GM19099 (cell line): ENCODE data around the gene SERINC1.

Source experiments
- POLR2A ChIP-seq: IDR thresholded peaks from 3 replicates; pipeline ENCODE4 v1.6.1; 2011; ENCODE audit warnings: low read depth; ENCODE audit not compliant: insufficient read length; ENCODE audit errors: extremely low read depth

SERINC1 gene

GRCh38 chr6:122445274-122445673, 26.3 kb downstream of the SERINC1 start:
- no peak for TF ChIP-seq POLR2A

DNA sequence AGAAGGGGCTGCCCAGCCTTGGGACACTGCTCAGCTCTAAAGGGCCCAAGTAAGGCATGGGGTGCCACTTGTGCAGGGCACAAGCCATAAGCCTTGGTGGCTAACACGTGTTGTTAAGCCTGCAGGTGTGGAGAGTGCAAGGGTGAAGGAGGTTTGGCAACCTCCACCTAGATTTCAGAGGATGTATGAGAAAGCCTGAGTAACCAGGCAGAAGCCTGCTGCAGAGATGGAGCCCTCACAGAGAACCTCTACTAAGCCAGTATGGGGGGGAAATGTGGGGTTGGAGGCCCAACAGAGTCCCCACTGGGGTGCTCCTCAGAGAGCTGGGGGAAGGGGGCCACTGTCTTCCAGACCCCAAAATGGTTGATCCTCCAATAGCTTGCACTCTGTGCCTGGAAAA, 32.6 kb downstream of the SERINC1 start:
- no peak for TF ChIP-seq POLR2A

- TF ChIP-seq POLR2A = no peak
Measured at GRCh38 chr6:122432816-122433215, 38.8 kb downstream of the SERINC1 start.

GRCh38 chr6:122431780-122432179, 39.8 kb downstream of the SERINC1 start:
- TF ChIP-seq POLR2A = no peak

- no peak for TF ChIP-seq POLR2A
Measured at GRCh38 chr6:122429323-122429722, 42.3 kb downstream of the SERINC1 start.

DNA sequence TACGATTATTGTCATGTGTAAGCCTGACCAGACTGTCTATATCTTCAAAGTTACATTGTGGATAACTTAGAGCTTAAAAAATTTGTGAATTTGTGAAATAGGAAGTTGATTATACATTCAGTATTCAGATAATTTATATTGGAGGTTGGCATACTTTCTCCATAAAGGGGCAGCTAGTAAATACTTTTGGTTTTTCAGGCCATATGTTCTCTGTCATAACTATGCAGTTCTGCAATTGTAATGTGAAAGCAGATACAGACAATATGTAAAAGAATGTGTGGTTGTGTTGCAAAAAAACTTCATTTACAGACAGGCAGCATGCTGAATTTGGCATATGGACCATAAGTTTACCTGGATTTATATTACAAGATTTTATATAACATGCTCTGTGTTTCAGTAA, 42.8 kb downstream of the SERINC1 start:
- no peak for TF ChIP-seq POLR2A

GRCh38 chr6:122426597-122426996, 45.0 kb downstream of the SERINC1 start:
- no peak for TF ChIP-seq POLR2A

DNA sequence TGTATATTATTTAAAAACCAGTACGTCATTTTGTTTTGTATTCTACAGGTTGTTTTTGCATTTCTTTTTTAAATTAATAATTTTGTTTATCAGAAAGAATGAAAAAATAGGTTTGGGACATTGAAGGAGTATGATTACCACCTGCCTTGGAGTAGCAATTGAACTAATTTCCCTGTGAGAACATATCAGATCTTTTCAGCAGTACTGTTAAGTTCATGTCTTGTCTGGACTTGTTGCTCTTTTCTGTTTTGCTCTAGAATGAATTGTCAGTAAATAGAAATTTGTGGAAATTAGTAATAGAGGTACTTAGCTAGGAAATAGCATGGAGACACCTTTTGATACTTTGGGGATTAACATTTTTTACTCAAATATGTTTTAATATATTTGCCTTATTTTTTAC, 47.9 kb downstream of the SERINC1 start:
- TF ChIP-seq POLR2A = no peak

DNA sequence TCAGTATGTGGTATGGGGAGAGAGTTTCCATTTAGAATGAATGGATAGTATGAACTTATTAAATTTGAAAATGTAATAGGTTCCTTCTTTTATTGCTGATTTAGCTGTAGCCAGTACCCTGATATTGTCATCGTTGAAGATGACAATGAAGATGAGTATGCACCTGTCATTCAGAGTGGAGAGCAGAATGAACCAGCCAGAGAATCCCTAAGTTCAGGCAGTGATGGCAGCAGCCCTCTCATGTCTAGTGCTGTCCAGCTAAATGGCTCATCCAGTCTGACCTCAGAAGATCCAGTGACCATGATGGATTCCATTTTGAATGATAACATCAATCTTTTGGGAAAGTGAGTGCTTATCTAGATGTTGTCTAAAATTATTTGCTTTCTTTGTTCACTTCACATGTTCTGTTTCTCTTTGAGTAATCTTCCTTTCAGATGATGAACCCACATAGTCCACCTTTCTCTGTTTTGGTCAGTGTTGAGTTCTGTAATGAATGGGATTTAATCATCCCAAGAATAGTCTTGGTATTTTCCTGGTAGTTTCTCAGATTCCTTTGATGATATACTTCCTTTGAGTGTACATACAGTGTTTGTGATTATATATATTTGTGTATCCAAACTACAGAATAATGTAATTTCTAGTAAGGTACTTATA, 48.9 kb downstream of the SERINC1 start:
- TF ChIP-seq POLR2A = no peak

DNA sequence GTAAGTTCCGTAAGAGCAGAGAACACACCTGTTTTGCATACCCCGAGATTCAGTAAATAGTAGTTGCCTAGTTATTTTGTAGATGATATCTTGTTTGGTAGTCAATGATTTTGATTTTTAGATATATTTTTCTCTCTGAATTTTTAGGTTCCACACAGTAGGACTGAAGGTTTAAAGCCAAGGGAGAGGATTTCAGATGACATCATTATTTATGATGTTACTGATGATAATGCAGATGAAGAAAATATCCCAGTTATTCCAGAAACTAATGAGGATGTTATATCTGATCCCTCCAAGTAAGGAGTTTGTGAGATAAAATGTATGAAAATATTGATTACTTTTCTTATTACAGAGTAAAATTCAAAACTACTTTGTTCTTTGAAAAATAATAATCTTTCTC, 49.6 kb downstream of the SERINC1 start:
- no peak for TF ChIP-seq POLR2A

GRCh38 chr6:122416825-122417224, 54.8 kb downstream of the SERINC1 start:
- no peak for TF ChIP-seq POLR2A

DNA sequence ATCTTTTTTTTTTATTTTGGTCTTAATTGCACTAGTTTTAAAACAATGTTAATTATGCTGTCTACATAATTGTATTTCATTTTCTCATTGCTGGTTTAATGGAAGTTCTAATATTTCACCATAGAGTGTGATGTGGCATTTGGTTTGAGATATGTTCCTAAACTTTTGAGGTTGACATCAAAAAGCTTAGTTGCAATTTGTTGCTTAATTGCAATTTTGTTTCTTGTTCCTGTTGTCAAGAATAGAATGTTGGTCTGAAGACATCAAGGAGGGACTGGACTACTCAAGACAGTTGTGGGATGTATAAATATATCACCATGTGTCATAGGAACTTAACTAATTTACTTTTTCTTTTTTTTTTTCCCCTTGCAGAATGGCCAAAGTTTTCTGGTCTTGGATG, 59.6 kb downstream of the SERINC1 start:
- no peak for TF ChIP-seq POLR2A

DNA sequence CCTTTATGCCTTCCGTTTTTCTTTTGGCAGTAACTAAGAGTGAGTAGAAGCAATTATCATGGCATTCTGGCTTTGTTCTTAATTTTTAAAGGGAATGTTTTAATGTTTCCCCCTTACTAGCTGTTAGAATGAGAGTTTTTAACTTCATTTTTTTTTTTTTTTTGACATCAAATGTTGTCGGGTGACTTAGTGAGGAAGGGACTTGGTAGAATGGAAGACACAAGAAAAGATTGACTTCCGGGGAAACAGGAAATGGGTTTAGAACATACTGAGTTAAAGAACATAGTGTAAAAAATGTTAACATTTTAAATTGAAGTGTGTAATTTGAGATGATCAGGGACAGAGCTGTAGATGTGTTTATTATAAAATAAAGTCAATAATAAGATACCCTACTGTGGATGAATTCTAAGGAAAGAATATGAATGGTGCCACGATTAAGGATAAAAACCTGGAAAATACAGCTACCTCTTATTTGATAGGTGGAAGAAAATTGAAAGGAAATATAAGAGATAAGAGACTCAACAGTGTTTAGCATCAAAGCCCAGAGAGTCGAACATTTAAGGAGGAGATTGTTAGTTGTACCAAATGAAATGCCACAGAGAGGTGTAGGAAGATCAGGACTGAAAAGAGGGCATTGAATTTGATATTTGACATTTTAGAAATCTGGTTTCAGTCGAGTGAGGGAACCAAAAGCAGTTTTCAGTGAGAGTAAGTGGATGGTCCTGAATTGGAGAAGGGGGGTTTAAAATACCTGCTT, 62.7 kb downstream of the SERINC1 start:
- TF ChIP-seq POLR2A = no peak

- no peak for TF ChIP-seq POLR2A
Measured at GRCh38 chr6:122408240-122408639, 63.4 kb downstream of the SERINC1 start.

GRCh38 chr6:122407712-122408111, 63.9 kb downstream of the SERINC1 start:
- TF ChIP-seq POLR2A = no peak

DNA sequence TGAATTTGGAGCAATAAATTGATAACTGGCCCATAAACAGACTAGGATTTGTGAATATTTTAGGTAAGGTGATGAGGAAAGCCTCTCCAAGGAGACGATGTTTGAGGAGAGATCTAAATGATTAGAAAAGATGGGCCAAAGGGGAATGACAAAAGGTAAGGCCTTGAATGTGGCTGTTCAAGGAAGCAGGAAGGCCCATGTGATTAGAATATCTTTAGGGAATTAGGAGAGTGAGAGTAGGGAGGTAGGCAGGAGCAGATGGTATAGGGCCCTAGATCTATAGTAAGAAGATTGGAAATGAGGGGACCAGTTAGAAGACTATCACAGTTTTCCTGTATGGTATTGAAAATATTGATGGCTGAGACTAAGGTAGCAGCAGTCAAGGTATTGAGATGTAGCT, 65.4 kb downstream of the SERINC1 start:
- no peak for TF ChIP-seq POLR2A

GRCh38 chr6:122405417-122405816, 66.2 kb downstream of the SERINC1 start:
- TF ChIP-seq POLR2A = no peak

DNA sequence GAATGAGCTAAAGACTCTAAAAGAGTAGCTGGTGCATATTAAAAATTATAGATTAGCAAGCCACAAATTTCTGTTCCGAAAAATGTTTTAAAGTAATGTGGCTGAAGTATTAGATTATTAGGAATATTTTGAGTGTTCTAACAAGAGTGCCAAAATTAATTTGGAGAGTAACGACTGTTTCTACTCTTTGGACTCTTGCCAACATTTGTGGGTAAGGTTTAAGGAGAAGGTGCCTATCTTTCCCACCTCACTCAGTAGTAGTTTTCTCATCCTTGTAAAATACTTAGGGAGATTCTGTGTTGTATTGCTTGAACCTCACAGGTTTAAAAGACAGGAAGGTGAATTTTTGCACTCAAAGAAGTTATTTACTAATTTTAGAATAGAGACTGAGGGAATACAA, 67.2 kb downstream of the SERINC1 start:
- TF ChIP-seq POLR2A = no peak

DNA sequence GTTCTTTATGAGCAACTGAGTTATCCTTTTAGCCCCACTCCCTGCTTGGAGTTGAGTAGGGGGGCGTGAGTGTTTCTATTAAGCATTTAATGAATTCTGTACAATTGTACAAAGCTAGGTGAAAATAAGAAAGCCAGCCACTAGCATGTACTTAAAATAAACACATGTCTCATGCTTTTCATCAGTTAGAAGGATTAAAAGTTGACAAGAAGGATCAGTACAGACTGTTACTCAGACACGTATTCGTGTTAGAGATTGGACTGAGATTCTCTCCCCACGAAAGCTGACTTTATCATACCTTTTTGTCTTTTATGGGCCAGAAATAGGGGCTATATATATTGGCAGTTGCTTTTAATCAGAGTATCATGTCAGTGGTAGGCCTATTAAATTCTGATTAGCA, 70.5 kb downstream of the SERINC1 start:
- TF ChIP-seq POLR2A = no peak
